Tibial artery (tissue), 4 donors: ENCODE results near the gene ACOT8.

Source experiments
- DNase-seq, 2 donors: peaks; one replicate each; pipeline ENCODE4 v3.0.0-alpha.2; 2019
- H3K27ac ChIP-seq, 2 donors: fragments of 200-600 bp; sonication (generic) in 1 of 2; 1 replicate in 1 of 2; 2 replicates in 1 of 2; pipeline ENCODE4 v1.5.1; 2018 to 2019; ENCODE audit warnings: mild to moderate bottlenecking in 1 of 2
- H3K27me3 ChIP-seq, 2 donors: fragments of 200-600 bp; sonication (generic) in 1 of 2; one replicate each; pipeline versions ENCODE4 v1.5.1 to v1.6.0; 2016 to 2019
- H3K36me3 ChIP-seq, 3 donors: fragments of 200-600 bp; sonication (generic) in 2 of 3; one replicate each; pipeline ENCODE4 v1.5.1; 2016 to 2019; ENCODE audit warnings: mild to moderate bottlenecking in 2 of 3
- H3K4me1 ChIP-seq, 4 donors: fragments of 200-600 bp; sonication (generic) in 2 of 4; 1 replicate in 3 of 4; 2 replicates in 1 of 4; pipeline ENCODE4 v1.5.1; 2016 to 2019
- H3K4me3 ChIP-seq, 2 donors: fragments of 200-600 bp; sonication (generic) in 1 of 2; 1 replicate in 1 of 2; 2 replicates in 1 of 2; pipeline ENCODE4 v1.5.1; 2018 to 2019; ENCODE audit warnings: mild to moderate bottlenecking in 2 of 2
- H3K9me3 ChIP-seq, 3 donors: fragments of 200-600 bp; sonication (generic) in 1 of 3; one replicate each; pipeline ENCODE4 v1.5.1; 2016 to 2019
- CTCF ChIP-seq, 2 experiments: fragments of 200-600 bp in 1 of 2; fragments of 450-650 bp in 1 of 2; IDR thresholded peaks; one replicate each; pipeline ENCODE4 v1.5.1; 2017 to 2019; ENCODE audit warnings: antibody characterized with exemption in 2 of 2, mild to moderate bottlenecking in 1 of 2, moderate library complexity in 1 of 2
- intact Hi-C: fragments of 100-400 bp; cut with DNase I; formaldehyde crosslinking; loops from one replicate; pipeline ENCODE4 v1.15.0; 2023; ENCODE audit warnings: low total_unique reads

The ACOT8 gene

GRCh38 chr20:45851501-45851900 is 5.7 kb downstream of the ACOT8 start:
- Histone ChIP-seq H3K36me3 (peaks cover 17 to 64% (median 17%) of the 10 kb centered on the region in 3 donors), H3K27me3 (no peaks in the 10 kb centered on the region), H3K4me1 (peaks cover 0 to 24% (median 20%) of the 10 kb centered on the region in 4 donors), H3K9me3 (no peaks in the 10 kb centered on the region), H3K4me3 (no peak overlapping the region), H3K27ac (no peak overlapping the region)
- DNase-seq = no peak
- TF ChIP-seq CTCF (IDR thresholded peaks at IDR 0.05) = no peak
- intact Hi-C loops = no loop called here

DNA sequence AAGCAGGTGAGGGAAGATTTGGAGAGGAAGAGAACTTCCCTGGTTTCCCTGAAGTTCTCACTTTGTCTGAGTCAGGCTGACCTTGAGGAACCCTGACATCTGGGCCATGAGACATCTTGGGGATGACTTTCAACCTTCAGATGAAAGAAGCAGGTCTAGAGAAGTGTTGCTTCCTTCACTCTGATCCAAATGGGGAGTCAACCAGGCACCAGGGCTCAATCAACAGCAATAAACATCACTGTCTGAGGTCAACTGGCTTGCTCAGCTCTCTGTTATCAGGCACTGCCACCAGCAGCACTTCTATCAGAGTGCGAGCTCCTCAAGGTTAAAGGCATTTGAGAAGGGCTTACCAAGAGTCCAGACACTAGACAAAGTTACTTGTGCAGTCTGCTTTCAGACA is 6.3 kb downstream of the ACOT8 start:
- no peaks in the 10 kb centered on the region for H3K9me3 ChIP-seq
- no peak for TF ChIP-seq CTCF (IDR thresholded peaks at IDR 0.05)
- no peak for DNase-seq
- H3K27ac ChIP-seq = no peak overlapping the region
- H3K27me3 ChIP-seq = no peaks in the 10 kb centered on the region
- no peak overlapping the region for H3K4me3 ChIP-seq
- peaks cover 17 to 70% (median 23%) of the 10 kb centered on the region in 3 donors for H3K36me3 ChIP-seq
- intact Hi-C loops = no loop called here
- H3K4me1 ChIP-seq = peaks cover 0 to 18% (median 16%) of the 10 kb centered on the region in 4 donors

- no peak overlapping the region for H3K27ac ChIP-seq
- DNase-seq = no peak
- no peak overlapping the region for H3K4me3 ChIP-seq
- TF ChIP-seq CTCF (IDR thresholded peaks at IDR 0.05) = no peak
- H3K36me3 ChIP-seq = peaks cover 21 to 76% (median 27%) of the 10 kb centered on the region in 3 donors
- H3K27me3 ChIP-seq = no peaks in the 10 kb centered on the region
- H3K4me1 ChIP-seq = peaks cover 0 to 11% (median 9%) of the 10 kb centered on the region in 4 donors
- H3K9me3 ChIP-seq = no peaks in the 10 kb centered on the region
- intact Hi-C loops = no loop called here
Observed at GRCh38 chr20:45850238-45850637, 7.0 kb downstream of the ACOT8 start.

GRCh38 chr20:45848969-45849582 is 8.1 kb downstream of the ACOT8 start:
- H3K4me1 ChIP-seq = no peaks in the 10 kb centered on the region
- no peak for DNase-seq
- H3K27ac ChIP-seq = no peak overlapping the region
- TF ChIP-seq CTCF (IDR thresholded peaks at IDR 0.05) = no peak
- no peaks in the 10 kb centered on the region for H3K9me3 ChIP-seq
- no peaks in the 10 kb centered on the region for H3K27me3 ChIP-seq
- peaks cover 31 to 82% (median 34%) of the 10 kb centered on the region in 3 donors for H3K36me3 ChIP-seq
- no peak overlapping the region for H3K4me3 ChIP-seq
- intact Hi-C loops = no loop called here

DNA sequence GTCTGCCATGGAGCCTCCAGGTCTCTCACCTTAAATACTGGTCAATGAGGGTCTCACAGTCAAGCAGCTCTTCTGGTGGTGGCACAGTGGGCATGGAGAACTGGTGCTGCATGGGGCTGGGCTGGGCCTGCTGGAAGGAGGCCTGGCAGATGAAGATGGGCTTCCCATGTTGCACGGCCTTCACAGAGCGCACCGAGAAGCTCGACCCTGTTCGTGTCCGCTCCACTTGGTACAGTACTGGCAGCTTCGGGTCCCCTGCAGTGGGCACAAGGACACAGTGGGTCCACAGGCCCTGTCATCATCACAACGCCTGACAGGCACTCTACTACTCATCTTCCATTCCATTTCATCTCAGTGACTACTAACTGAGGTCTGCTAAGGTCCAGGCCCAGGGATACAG is 8.8 kb downstream of the ACOT8 start:
- H3K27me3 ChIP-seq = no peaks in the 10 kb centered on the region
- intact Hi-C loops = no loop called here

More for the DNA sequence above, 8.8 kb downstream of the ACOT8 start:
- no peak for TF ChIP-seq CTCF (IDR thresholded peaks at IDR 0.05)
- Histone ChIP-seq H3K9me3 (no peaks in the 10 kb centered on the region), H3K4me3 (no peak overlapping the region), H3K4me1 (peaks cover 0 to 3% (median 0%) of the 10 kb centered on the region in 4 donors), H3K27ac (no peak overlapping the region), H3K36me3 (peaks cover 32 to 84% (median 41%) of the 10 kb centered on the region in 3 donors)
- no peak for DNase-seq
